Tibial nerve (tissue), 4 donors: ENCODE data around the gene ATRNL1. TPM values are rescaled to one million over a fixed set of nuclear protein-coding genes. Genes with fewer than 3 reads are reported as not detected.

ENCODE experiments used
- DNase-seq, 2 donors: peaks; one replicate each; pipeline ENCODE4 v3.0.0-alpha.2; 2019; ENCODE audit warnings: low spot score in 2 of 2
- H3K27ac ChIP-seq, 4 donors: fragments of 200-600 bp; sonication (generic) in 3 of 4; one replicate each; pipeline ENCODE4 v1.5.1; 2017 to 2019; ENCODE audit warnings: mild to moderate bottlenecking in 1 of 4
- H3K27me3 ChIP-seq, 2 donors: fragments of 200-600 bp; sonication (generic) in 1 of 2; one replicate each; pipeline versions ENCODE4 v1.5.1 to v1.6.0; 2017 to 2019
- H3K36me3 ChIP-seq, 3 donors: fragments of 200-600 bp; sonication (generic); one replicate each; pipeline ENCODE4 v1.5.1; 2018 to 2019
- H3K4me1 ChIP-seq, 4 donors: fragments of 200-600 bp; sonication (generic) in 3 of 4; one replicate each; pipeline ENCODE4 v1.5.1; 2017 to 2019
- H3K4me3 ChIP-seq, 4 donors: fragments of 200-600 bp; sonication (generic) in 3 of 4; one replicate each; pipeline ENCODE4 v1.5.1; 2017 to 2019; ENCODE audit warnings: mild to moderate bottlenecking in 1 of 4, moderate library complexity in 1 of 4
- H3K9me3 ChIP-seq, 4 donors: fragments of 200-600 bp; sonication (generic) in 3 of 4; one replicate each; pipeline ENCODE4 v1.5.1; 2017 to 2019
- EP300 ChIP-seq, 2 donors: sonication (generic); formaldehyde crosslinking; IDR thresholded peaks; one replicate each; pipeline ENCODE4 v1.6.1; 2017; ENCODE audit warnings: antibody characterized with exemption in 2 of 2, mild to moderate bottlenecking in 1 of 2
- POLR2A ChIP-seq, 2 donors: fragments of 450-650 bp; IDR thresholded peaks; one replicate each; pipeline ENCODE4 v1.6.1; 2017; ENCODE audit warnings: antibody characterized with exemption in 2 of 2, mild to moderate bottlenecking in 2 of 2, moderate library complexity in 2 of 2
- WGBS, 2 donors: methylation state at CpG; one replicate each; pipeline ENCODE4 v1.1.5; 2018; 5-methylcytosine and 5-hydroxymethylcytosine counted together
- total RNA-seq, 4 donors: library from RNA; depleted of rRNA; stranded (reverse); fragments of >200 nt; gene quantifications; one replicate each; pipeline ENCODE4 v1.1.0, GENCODE V29; 2016
- TF ChIP-seq, protein P1 (sequence below), 5 experiments: fragments of 200-600 bp in 3 of 5; fragments of 450-650 bp in 2 of 5; sonication (generic) in 3 of 5; IDR thresholded peaks; one replicate each; pipeline ENCODE4 v1.5.1; 2016 to 2019; ENCODE audit warnings: antibody characterized with exemption in 5 of 5, mild to moderate bottlenecking in 3 of 5, moderate library complexity in 2 of 5

ATRNL1 gene
- total RNA-seq, 4 donors from 2014 or later: 1.0 to 5.4 (median 2.7) TPM

DNA sequence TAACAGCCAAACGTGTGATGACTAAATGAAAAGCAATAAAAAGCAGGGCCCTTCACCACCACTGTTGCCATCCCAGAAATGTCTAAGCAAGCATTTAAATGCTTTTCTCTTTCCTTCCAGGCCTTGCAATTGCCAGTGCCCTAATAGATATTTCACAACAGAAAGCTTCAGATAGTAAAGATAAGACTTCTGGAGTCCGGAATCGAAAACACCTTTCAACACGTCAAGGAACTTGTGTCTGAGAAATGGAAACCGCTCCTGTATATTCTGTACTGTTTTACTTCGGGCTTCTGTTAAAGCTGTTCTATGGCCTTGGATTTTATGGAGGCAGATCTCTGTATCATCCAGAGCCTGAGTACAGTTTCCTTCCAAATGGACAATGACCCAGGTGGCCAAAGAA, 851.4 kb downstream of the ATRNL1 start:
- 90 to 92% methylated on average over 6 of the region's 6 CpGs for WGBS, 2 donors
- Histone ChIP-seq H3K36me3 (no peaks in the 10 kb centered on the region), H3K27ac (no peak overlapping the region), H3K4me3 (no peak overlapping the region), H3K27me3 (no peaks in the 10 kb centered on the region), H3K4me1 (peaks cover 0 to 8% (median 0%) of the 10 kb centered on the region in 4 donors), H3K9me3 (no peaks in the 10 kb centered on the region)
- DNase-seq: no peak
- no peak for TF ChIP-seq EP300 (IDR thresholded peaks at IDR 0.05)

DNA sequence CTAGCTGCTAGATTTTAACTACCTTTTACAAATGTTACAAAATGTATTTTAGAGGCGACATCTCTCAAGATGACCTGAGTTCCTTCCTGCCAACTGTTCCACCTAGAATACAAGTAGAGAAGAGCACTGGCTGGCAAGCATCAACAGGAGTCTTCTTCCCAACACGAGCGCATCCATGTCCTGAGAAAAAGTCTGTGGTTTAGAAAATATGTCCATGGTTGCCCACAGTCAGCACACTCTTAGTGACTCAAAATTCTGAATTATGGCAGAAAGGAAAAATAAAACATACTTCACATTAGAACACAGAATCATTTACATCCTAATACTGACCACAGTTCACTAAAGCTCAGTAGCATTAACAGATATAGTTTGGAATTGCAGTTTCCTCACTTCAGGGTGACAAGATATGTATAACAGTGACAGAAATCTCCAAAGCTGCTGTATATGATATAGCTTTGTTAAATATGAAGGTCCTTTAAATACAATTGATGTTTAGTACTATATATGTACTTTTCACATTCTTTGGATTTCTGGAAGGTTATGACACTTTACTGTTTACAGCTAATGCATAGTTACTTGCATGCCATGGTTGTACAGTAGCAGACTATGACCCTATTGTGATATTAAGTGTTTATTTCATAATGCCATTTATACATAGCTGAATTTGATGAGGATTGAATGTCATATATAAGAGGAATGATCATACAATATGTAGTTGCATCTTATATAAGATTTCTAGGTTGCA, 852.7 kb downstream of the ATRNL1 start:
- 96 to 97% methylated on average over 3 of the region's 3 CpGs for WGBS, 2 donors
- no peaks in the 10 kb centered on the region for H3K36me3 ChIP-seq
- H3K27me3 ChIP-seq: no peaks in the 10 kb centered on the region
- no peak overlapping the region for H3K27ac ChIP-seq
- H3K9me3 ChIP-seq: no peaks in the 10 kb centered on the region
- no peak for TF ChIP-seq POLR2A (IDR thresholded peaks at IDR 0.05)
- no peak for TF ChIP-seq EP300 (IDR thresholded peaks at IDR 0.05)
- TF ChIP-seq, protein P1, sequence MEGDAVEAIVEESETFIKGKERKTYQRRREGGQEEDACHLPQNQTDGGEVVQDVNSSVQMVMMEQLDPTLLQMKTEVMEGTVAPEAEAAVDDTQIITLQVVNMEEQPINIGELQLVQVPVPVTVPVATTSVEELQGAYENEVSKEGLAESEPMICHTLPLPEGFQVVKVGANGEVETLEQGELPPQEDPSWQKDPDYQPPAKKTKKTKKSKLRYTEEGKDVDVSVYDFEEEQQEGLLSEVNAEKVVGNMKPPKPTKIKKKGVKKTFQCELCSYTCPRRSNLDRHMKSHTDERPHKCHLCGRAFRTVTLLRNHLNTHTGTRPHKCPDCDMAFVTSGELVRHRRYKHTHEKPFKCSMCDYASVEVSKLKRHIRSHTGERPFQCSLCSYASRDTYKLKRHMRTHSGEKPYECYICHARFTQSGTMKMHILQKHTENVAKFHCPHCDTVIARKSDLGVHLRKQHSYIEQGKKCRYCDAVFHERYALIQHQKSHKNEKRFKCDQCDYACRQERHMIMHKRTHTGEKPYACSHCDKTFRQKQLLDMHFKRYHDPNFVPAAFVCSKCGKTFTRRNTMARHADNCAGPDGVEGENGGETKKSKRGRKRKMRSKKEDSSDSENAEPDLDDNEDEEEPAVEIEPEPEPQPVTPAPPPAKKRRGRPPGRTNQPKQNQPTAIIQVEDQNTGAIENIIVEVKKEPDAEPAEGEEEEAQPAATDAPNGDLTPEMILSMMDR (IDR thresholded peaks at IDR 0.05): no peak
- H3K4me1 ChIP-seq: peaks cover 0 to 15% (median 0%) of the 10 kb centered on the region in 4 donors
- H3K4me3 ChIP-seq: no peak overlapping the region
- DNase-seq: no peak

DNA sequence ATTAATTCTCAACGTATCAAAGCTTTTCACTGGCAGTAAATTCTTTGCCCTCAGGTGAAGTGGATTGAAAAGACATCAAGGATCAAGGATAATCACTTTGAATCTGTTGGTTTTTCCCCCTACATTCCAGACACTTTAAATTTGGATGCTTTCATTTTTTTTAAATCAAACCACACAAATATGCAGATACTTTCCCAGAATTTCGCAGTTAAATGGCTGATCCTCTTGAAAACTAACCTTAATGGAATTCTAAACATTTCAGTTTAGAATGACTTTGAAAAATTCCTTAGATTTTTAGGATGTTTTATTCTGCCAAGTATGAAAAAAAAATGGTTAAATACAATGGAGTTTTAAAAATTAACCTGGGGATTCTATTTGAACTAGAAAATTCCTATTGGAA, 853.9 kb downstream of the ATRNL1 start:
- peaks cover 0 to 11% (median 0%) of the 10 kb centered on the region in 4 donors for H3K4me1 ChIP-seq
- no peak overlapping the region for H3K27ac ChIP-seq
- TF ChIP-seq POLR2A (IDR thresholded peaks at IDR 0.05): no peak
- TF ChIP-seq, protein P1 (IDR thresholded peaks at IDR 0.05): no peak
- no peak for TF ChIP-seq EP300 (IDR thresholded peaks at IDR 0.05)
- no peak for DNase-seq
- no peak overlapping the region for H3K4me3 ChIP-seq
- H3K36me3 ChIP-seq: no peaks in the 10 kb centered on the region
- H3K9me3 ChIP-seq: no peaks in the 10 kb centered on the region
- no peaks in the 10 kb centered on the region for H3K27me3 ChIP-seq
- 67 to 73% methylated on average over 2 of the region's 2 CpGs for WGBS, 2 donors

DNA sequence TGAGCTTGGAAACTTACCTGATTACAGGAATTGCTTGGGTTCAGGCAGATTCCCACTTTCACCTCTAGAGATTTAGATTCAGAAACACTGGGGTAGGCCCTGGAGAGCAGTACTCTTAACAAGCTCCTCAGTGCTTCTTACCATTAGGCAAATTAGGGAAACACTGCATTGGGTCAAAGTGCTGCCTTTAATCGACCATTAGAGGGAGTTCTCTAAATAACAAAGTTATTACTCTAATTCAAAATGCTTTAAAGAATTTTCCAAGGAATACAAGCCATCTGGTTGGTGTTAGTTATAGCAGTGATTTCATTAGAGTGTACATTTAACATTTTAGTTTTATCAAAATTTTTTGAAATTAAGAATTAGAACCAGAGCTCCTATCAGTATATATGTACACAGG, 855.3 kb downstream of the ATRNL1 start:
- H3K36me3 ChIP-seq: no peaks in the 10 kb centered on the region
- no peak overlapping the region for H3K27ac ChIP-seq
- no peak overlapping the region for H3K4me3 ChIP-seq
- TF ChIP-seq EP300 (IDR thresholded peaks at IDR 0.05): no peak
- TF ChIP-seq POLR2A (IDR thresholded peaks at IDR 0.05): no peak
- TF ChIP-seq, protein P1 (IDR thresholded peaks at IDR 0.05): peak; percentile 18 to 49 (median 29)
- 0 to 11% methylated on average over 1 of the region's 1 CpG for WGBS, 2 donors
- no peaks in the 10 kb centered on the region for H3K9me3 ChIP-seq
- DNase-seq: no peak
- H3K27me3 ChIP-seq: no peaks in the 10 kb centered on the region
- H3K4me1 ChIP-seq: peaks cover 0 to 11% (median 0%) of the 10 kb centered on the region in 4 donors

DNA sequence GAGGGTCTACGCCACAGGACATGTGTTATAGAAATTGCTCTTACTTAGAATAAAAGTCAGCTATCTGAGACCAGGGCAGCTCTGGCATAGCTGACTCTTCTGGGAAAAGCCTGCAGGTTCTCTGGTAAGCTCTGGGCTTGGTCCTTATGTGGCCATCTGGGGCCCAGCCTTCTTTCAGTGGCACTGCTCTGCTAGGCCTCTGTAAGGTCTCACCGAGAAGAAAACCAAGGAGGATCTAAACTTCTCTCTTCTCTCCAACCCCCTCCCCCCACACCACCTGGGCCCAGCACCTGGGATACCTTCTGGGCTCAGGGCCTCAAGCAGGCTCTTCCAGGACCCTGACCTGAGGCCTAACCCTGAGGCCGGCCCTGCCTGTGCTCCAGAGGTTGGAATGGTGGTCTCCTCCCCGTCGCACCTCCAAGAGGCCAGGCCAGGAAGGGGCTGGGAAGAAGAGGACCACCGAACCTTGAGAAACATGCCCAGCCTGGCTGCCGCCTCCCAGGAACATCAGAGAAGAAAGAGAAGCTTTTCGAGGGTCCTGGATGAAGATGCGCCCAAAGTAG, 856.2 kb downstream of the ATRNL1 start:
- TF ChIP-seq EP300 (IDR thresholded peaks at IDR 0.05) (no peak), POLR2A (IDR thresholded peaks at IDR 0.05) (no peak)
- TF ChIP-seq, protein P1 (IDR thresholded peaks at IDR 0.05): no peak
- H3K9me3 ChIP-seq: no peaks in the 10 kb centered on the region
- H3K4me3 ChIP-seq: no peak overlapping the region
- WGBS, 2 donors: 92% methylated on average over 9 of the region's 9 CpGs
- peaks cover 0 to 11% (median 0%) of the 10 kb centered on the region in 4 donors for H3K4me1 ChIP-seq
- H3K27ac ChIP-seq: no peak overlapping the region
- no peak for DNase-seq
- H3K36me3 ChIP-seq: no peaks in the 10 kb centered on the region
- no peaks in the 10 kb centered on the region for H3K27me3 ChIP-seq
